Vagina (tissue), 2 donors: ENCODE results near the gene NIP7. TPM values are rescaled to one million over a fixed set of nuclear protein-coding genes. Genes with fewer than 3 reads are reported as not detected.
"Not testable (repeated sequence)": the region's sequence is repeated elsewhere in the genome, so short reads cannot be mapped to it uniquely, and the experiment has no call there.

Experiments
- DNase-seq, 2 donors: peaks; one replicate each; pipeline ENCODE4 v3.0.0-alpha.2; 2017; ENCODE audit errors: extremely low spot score in 2 of 2
- H3K27ac ChIP-seq: fragments of 200-600 bp; sonication (generic); one replicate; pipeline ENCODE4 v1.5.1; 2019
- H3K27me3 ChIP-seq: fragments of 200-600 bp; sonication (generic); one replicate; pipeline ENCODE4 v1.5.1; 2019
- H3K36me3 ChIP-seq, 2 donors: fragments of 200-600 bp; sonication (generic); one replicate each; pipeline ENCODE4 v1.5.1; 2017 to 2019
- H3K4me1 ChIP-seq: fragments of 200-600 bp; sonication (generic); one replicate; pipeline ENCODE4 v1.5.1; 2019
- H3K4me3 ChIP-seq, 2 donors: fragments of 200-600 bp; sonication (generic); 1 replicate in 1 of 2; 2 replicates in 1 of 2; pipeline ENCODE4 v1.5.1; 2016 to 2019
- H3K9me3 ChIP-seq: fragments of 200-600 bp; sonication (generic); one replicate; pipeline ENCODE4 v1.5.1; 2019
- POLR2A ChIP-seq, 2 donors: fragments of 450-650 bp; IDR thresholded peaks; one replicate each; pipeline ENCODE4 v1.6.1; 2017; ENCODE audit warnings: antibody characterized with exemption in 2 of 2, mild to moderate bottlenecking in 2 of 2, moderate library complexity in 2 of 2
- POLR2AphosphoS5 ChIP-seq, 2 donors: sonication (generic); formaldehyde crosslinking; IDR thresholded peaks; one replicate each; pipeline ENCODE4 v1.9.0; 2017; ENCODE audit warnings: antibody characterized with exemption in 2 of 2, mild to moderate bottlenecking in 2 of 2, low read depth in 1 of 2; ENCODE audit not compliant: insufficient read depth in 1 of 2
- intact Hi-C: fragments of 100-400 bp; cut with DNase I; formaldehyde crosslinking; loops from one replicate; pipeline ENCODE4 v1.15.1; 2023
- total RNA-seq: library from RNA; depleted of rRNA; stranded (reverse); fragments of >200 nt; gene quantifications from one replicate; pipeline ENCODE4 v1.2.3, GENCODE V29; 2016
- TF ChIP-seq, protein P1 (sequence below), 3 experiments: fragments of 450-650 bp in 2 of 3; fragments of 200-600 bp in 1 of 3; sonication (generic) in 1 of 3; IDR thresholded peaks; one replicate each; pipeline ENCODE4 v1.5.1; 2017 to 2019; ENCODE audit warnings: antibody characterized with exemption in 3 of 3, mild to moderate bottlenecking in 2 of 3, moderate library complexity in 2 of 3

Gene NIP7
- total RNA-seq, 1 donor from 2014 or later: 15.2 TPM

DNA sequence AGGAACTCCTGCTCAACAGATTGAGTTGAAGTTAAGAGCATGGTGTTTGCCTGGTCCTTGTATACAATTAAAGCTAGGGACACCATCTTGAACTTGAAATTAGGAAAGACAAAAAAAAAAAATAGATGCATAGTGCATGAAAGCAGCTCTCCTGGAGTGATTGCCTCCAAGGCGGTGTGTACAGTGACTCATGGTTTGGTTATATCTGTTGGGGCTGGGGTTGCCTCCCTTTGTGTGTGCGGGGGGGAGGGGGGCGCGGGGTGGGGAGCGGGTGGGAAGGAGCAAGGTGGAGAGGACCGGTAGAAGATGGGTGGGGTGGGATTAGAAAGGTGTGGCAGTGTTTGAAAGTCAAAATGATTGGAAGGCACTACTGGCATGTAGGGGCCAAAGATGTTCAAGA lies 8.7 kb downstream of the NIP7 start:
- H3K27ac ChIP-seq: no peak overlapping the region
- no peaks in the 10 kb centered on the region for H3K27me3 ChIP-seq
- peaks cover 0 to 6% of the 10 kb centered on the region in 2 donors for H3K36me3 ChIP-seq
- DNase-seq: no peak
- TF ChIP-seq, protein P1, sequence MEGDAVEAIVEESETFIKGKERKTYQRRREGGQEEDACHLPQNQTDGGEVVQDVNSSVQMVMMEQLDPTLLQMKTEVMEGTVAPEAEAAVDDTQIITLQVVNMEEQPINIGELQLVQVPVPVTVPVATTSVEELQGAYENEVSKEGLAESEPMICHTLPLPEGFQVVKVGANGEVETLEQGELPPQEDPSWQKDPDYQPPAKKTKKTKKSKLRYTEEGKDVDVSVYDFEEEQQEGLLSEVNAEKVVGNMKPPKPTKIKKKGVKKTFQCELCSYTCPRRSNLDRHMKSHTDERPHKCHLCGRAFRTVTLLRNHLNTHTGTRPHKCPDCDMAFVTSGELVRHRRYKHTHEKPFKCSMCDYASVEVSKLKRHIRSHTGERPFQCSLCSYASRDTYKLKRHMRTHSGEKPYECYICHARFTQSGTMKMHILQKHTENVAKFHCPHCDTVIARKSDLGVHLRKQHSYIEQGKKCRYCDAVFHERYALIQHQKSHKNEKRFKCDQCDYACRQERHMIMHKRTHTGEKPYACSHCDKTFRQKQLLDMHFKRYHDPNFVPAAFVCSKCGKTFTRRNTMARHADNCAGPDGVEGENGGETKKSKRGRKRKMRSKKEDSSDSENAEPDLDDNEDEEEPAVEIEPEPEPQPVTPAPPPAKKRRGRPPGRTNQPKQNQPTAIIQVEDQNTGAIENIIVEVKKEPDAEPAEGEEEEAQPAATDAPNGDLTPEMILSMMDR (IDR thresholded peaks at IDR 0.05): no peak
- TF ChIP-seq POLR2A (IDR thresholded peaks at IDR 0.05): no peak
- no peak for TF ChIP-seq POLR2AphosphoS5 (IDR thresholded peaks at IDR 0.05; ENCODE audit: insufficient read depth in 1 of 2, low read depth in 1 of 2)
- intact Hi-C loops: no loop called here
- H3K9me3 ChIP-seq: no peaks in the 10 kb centered on the region
- no peaks in the 10 kb centered on the region for H3K4me1 ChIP-seq
- H3K4me3 ChIP-seq: no peak overlapping the region

GRCh38 chr16:69349536-69349935 lies 10.0 kb downstream of the NIP7 start:
- no peaks in the 10 kb centered on the region for H3K27me3 ChIP-seq
- no peak overlapping the region for H3K4me3 ChIP-seq
- DNase-seq: no peak
- H3K4me1 ChIP-seq: no peaks in the 10 kb centered on the region
- peaks cover 0 to 3% of the 10 kb centered on the region in 2 donors for H3K36me3 ChIP-seq
- no peaks in the 10 kb centered on the region for H3K9me3 ChIP-seq
- TF ChIP-seq, protein P1 (IDR thresholded peaks at IDR 0.05): no peak
- TF ChIP-seq POLR2A (IDR thresholded peaks at IDR 0.05): no peak
- H3K27ac ChIP-seq: no peak overlapping the region
- intact Hi-C loops: no loop called here

DNA sequence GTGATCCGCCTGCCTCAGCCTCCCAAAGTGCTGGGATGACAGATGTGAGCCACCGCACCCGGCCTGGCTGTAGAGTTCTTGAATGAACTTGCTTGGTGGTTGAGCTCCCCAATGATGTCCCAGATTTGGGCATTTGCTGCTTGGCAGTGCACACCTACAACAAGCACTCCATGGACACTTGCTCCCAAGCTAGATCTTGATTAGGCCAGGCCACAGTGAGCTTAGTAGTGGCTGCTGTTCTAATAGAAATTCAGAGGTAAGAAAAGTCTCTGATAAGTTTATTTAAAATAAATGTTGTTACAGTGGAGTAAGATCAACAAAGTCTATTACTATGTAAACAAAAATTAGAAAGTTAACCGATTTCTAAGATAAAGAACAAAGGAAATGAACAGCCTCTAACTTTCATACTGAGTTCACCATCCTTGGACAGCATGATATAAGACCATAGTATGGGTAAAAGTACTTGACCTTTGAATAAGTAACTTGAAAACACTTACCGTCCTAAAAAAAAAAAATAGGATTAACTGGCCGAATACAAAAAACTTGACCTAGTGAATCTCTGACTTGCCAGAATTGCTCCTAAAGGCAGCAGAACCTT lies 11.1 kb downstream of the NIP7 start:
- TF ChIP-seq POLR2AphosphoS5 (IDR thresholded peaks at IDR 0.05; ENCODE audit: insufficient read depth in 1 of 2, low read depth in 1 of 2) (no peak), POLR2A (IDR thresholded peaks at IDR 0.05) (no peak)
- TF ChIP-seq, protein P1 (IDR thresholded peaks at IDR 0.05): no peak
- Histone ChIP-seq H3K27me3 (no peaks in the 10 kb centered on the region), H3K4me3 (no peak overlapping the region), H3K27ac (no peak overlapping the region), H3K4me1 (no peaks in the 10 kb centered on the region), H3K36me3 (peaks cover 0 to 14% of the 10 kb centered on the region in 2 donors), H3K9me3 (no peaks in the 10 kb centered on the region)
- intact Hi-C loops: no loop called here
- no peak for DNase-seq

- intact Hi-C loops: no loop called here
- H3K9me3 ChIP-seq: no peaks in the 10 kb centered on the region
- H3K4me1 ChIP-seq: no peaks in the 10 kb centered on the region
- H3K36me3 ChIP-seq: peaks cover 0 to 21% of the 10 kb centered on the region in 2 donors
- H3K4me3 ChIP-seq: no peak within 1 kb of the TSS
- no peaks in the 10 kb centered on the region for H3K27me3 ChIP-seq
- H3K27ac ChIP-seq: no peak within 1 kb of the TSS
- DNase-seq: no peak
- TF ChIP-seq, protein P1 (IDR thresholded peaks at IDR 0.05): no peak
- no peak for TF ChIP-seq POLR2A (IDR thresholded peaks at IDR 0.05)
- TF ChIP-seq POLR2AphosphoS5 (IDR thresholded peaks at IDR 0.05; ENCODE audit: insufficient read depth in 1 of 2, low read depth in 1 of 2): no peak
These were observed 11.9 kb downstream of the NIP7 start, which contains the start of gene TMED6 for GRCh38 chr16:69351309-69352027. TMED6 (minus strand) TSS chr16:69351786; CDS start chr16:69351753, 33 bp downstream.

GRCh38 chr16:69360070-69360469 lies 20.5 kb downstream of the NIP7 start:
- H3K36me3 ChIP-seq: peaks cover 0 to 29% of the 10 kb centered on the region in 2 donors

More at GRCh38 chr16:69360070-69360469, 20.5 kb downstream of the NIP7 start:
- intact Hi-C loops, H3K4me1 ChIP-seq, H3K27me3 ChIP-seq, DNase-seq, H3K4me3 ChIP-seq, H3K27ac ChIP-seq, H3K9me3 ChIP-seq: not testable (repeated sequence)
